Measurements from ENCODE around the gene MARCHF10. TPM values are rescaled to one million over a fixed set of nuclear protein-coding genes. Genes with fewer than 3 reads are reported as not detected.

The MARCHF10 gene
- total and polyA plus RNA-seq, 9 of the 15 experiments (the other 6 are each of a cell fraction or from before 2014, with no cell fraction given), result not detected

DNA sequence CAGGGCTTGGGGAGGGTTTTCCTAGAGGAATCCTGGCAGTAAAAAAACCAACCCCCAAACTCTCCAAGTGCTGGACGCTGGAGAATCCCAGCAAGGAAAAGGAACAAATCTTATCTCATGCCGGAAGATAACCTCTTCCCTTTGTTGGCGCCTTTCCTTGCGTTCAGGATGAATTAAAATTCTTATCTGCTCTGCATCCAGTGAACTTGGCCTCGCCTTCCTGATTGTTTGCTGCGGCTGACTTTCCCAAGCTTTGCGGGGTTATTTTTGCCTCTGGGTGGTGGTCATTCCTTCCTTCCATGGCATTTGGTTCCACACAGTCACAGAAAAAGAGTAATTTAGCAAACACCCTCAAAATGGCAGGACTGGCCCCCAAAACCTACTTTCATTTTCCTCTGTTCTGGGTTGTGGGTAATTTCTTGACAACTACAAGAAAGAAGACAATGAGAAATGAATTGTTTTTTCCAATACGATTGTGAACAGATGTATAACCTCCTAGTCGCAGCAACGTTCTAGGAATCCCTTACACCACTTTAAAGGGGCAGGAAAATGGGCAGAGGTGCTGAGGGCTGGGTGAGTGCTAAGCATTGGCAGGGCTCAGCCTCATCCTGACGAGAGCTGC, 102.8 kb downstream of the MARCHF10 start (continued):
- TF ChIP-seq, protein P1, sequence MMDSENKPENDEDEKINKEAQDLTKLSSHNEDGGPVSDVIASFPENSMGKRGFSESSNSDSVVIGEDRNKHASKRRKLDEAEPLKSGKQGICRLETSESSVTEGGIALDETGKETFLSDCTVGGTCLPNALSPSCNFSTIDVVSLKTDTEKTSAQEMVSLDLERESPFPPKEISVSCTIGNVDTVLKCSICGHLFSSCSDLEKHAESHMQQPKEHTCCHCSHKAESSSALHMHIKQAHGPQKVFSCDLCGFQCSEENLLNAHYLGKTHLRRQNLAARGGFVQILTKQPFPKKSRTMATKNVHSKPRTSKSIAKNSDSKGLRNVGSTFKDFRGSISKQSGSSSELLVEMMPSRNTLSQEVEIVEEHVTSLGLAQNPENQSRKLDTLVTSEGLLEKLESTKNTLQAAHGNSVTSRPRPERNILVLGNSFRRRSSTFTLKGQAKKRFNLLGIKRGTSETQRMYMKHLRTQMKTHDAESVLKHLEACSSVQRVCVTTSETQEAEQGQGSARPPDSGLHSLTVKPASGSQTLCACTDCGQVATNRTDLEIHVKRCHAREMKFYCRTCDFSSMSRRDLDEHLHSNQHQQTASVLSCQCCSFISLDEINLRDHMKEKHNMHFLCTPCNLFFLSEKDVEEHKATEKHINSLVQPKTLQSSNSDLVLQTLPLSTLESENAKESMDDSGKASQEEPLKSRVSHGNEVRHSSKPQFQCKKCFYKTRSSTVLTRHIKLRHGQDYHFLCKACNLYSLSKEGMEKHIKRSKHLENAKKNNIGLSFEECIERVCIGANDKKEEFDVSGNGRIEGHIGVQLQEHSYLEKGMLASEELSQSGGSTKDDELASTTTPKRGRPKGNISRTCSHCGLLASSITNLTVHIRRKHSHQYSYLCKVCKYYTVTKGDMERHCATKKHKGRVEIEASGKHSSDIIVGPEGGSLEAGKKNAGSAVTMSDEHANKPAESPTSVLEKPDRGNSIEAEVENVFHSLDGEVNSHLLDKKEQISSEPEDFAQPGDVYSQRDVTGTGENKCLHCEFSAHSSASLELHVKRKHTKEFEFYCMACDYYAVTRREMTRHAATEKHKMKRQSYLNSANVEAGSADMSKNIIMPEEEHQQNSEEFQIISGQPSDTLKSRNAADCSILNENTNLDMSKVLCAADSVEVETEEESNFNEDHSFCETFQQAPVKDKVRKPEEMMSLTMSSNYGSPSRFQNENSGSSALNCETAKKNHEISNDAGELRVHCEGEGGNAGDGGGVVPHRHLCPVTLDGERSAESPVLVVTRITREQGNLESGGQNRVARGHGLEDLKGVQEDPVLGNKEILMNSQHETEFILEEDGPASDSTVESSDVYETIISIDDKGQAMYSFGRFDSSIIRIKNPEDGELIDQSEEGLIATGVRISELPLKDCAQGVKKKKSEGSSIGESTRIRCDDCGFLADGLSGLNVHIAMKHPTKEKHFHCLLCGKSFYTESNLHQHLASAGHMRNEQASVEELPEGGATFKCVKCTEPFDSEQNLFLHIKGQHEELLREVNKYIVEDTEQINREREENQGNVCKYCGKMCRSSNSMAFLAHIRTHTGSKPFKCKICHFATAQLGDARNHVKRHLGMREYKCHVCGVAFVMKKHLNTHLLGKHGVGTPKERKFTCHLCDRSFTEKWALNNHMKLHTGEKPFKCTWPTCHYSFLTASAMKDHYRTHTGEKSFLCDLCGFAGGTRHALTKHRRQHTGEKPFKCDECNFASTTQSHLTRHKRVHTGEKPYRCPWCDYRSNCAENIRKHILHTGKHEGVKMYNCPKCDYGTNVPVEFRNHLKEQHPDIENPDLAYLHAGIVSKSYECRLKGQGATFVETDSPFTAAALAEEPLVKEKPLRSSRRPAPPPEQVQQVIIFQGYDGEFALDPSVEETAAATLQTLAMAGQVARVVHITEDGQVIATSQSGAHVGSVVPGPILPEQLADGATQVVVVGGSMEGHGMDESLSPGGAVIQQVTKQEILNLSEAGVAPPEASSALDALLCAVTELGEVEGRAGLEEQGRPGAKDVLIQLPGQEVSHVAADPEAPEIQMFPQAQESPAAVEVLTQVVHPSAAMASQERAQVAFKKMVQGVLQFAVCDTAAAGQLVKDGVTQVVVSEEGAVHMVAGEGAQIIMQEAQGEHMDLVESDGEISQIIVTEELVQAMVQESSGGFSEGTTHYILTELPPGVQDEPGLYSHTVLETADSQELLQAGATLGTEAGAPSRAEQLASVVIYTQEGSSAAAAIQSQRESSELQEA (IDR thresholded peaks at IDR 0.05; ENCODE audit: low read depth), result no peak
- TF ChIP-seq NFIC (IDR thresholded peaks at IDR 0.05), result no peak
- TF ChIP-seq CREB1 (IDR thresholded peaks at IDR 0.05), result no peak
- TF ChIP-seq CREB1 (CRISPR knock-in tag; IDR thresholded peaks at IDR 0.05), result no peak

Measured in K562 (cell line).